Neuron (in vitro differentiated cells): ENCODE measurements around the gene ZNF598.

Source experiments
- H2AFZ ChIP-seq: one replicate; pipeline ENCODE4 v1.6.1; 2013; ENCODE audit warnings: low read depth, mild to moderate bottlenecking, inconsistent platforms, low read length, moderate library complexity
- H3K27me3 ChIP-seq: one replicate; pipeline ENCODE4 v1.6.1; 2013; ENCODE audit warnings: low read length; ENCODE audit not compliant: insufficient read depth
- H3K36me3 ChIP-seq: one replicate; pipeline ENCODE4 v1.6.1; 2013; ENCODE audit warnings: low read length; ENCODE audit not compliant: insufficient read depth
- H3K4me1 ChIP-seq: one replicate; pipeline ENCODE4 v1.6.1; 2013; ENCODE audit warnings: low read length; ENCODE audit not compliant: insufficient read depth
- H3K4me3 ChIP-seq: 2 replicates; pipeline ENCODE4 v1.5.1; 2013; ENCODE audit warnings: mild to moderate bottlenecking, low read length, moderate library complexity
- H3K9me3 ChIP-seq: one replicate; pipeline ENCODE4 v1.6.1; 2013; ENCODE audit warnings: low read length

The ZNF598 gene

DNA sequence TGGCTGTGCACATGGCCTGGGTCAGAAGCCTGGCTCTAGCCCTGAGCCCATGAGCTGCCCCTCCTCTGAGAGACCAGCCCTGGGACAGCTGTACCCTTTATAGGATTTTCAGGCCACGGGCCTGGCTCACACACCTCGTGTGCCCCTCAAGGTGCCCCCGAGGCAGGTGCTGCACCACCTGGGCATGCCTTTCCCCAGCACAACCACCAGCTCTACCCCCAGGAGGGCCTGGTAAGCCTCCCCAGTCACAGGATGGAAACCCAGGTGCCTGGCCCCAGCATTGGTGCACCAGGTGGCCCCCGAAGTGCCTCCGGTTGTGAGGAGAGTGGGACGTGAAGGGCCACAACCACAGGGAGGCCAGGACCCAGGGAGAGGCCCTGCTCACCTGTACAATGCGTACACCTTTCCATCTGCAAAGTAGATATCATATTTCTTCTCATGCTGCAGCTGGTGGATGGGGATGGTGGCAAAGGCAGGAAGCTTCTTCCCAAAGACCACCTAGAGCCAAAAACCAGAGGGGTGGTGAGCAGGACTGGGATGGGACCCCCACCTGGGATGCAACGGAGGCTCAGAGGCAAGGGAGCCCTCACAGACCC lies 6.3 kb downstream of the ZNF598 start:
- Histone ChIP-seq H3K4me1 (peaks cover 37% of the 10 kb centered on the region), H3K27me3 (no peaks in the 10 kb centered on the region), H3K4me3 (no peak overlapping the region), H3K9me3 (no peaks in the 10 kb centered on the region), H2AFZ (no peak overlapping the region), H3K36me3 (peaks cover 52% of the 10 kb centered on the region)

DNA sequence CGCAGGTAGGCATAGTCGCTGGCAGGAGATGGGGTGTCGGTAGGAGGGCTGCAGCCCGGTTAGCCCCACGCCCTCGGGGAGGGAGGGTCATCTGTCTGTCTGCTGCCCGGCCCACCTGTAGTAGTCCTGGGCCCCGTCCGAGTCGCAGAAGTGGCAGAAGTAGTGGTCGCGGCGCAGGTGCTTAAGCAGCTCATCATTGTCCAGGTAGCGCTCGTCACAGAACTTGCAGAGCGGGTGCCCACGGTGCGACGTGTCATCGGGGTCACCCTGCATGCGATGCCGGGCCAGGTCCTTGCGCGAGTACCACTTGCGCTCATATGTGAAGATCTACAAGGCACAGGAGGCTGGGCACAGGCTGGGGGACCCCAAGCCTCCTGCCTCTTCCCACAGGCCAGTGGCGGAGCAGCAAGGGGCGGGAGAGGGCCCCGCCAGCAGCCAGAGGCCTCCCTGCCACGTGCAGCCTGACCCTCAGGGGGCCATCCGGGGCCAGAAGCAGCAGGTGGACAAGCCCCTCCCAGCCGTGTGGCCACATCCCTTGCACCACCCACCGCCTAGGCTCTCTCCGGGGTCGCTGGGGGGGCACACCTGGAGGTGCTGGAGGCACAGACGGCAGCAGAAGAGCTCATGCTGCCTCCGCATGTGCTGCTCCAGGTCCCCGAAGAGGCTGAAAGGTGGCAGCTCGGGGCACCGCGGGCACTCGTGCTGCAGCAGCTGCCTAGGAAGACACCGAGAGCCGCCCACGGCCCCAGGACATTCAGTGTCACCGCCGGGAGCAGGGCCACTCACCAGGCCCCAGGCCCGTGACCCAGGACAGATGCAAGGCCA lies 7.0 kb downstream of the ZNF598 start:
- Histone ChIP-seq H3K27me3 (no peaks in the 10 kb centered on the region), H3K36me3 (peaks cover 56% of the 10 kb centered on the region), H2AFZ (no peak overlapping the region), H3K4me1 (peaks cover 30% of the 10 kb centered on the region), H3K4me3 (no peak overlapping the region), H3K9me3 (no peaks in the 10 kb centered on the region)

GRCh38 chr16:2001456-2002355 lies 7.9 kb downstream of the ZNF598 start:
- H3K9me3 ChIP-seq = no peaks in the 10 kb centered on the region
- no peaks in the 10 kb centered on the region for H3K27me3 ChIP-seq
- H3K4me3 ChIP-seq = no peak overlapping the region
- H2AFZ ChIP-seq = no peak overlapping the region
- H3K36me3 ChIP-seq = peaks cover 62% of the 10 kb centered on the region
- H3K4me1 ChIP-seq = peaks cover 24% of the 10 kb centered on the region

DNA sequence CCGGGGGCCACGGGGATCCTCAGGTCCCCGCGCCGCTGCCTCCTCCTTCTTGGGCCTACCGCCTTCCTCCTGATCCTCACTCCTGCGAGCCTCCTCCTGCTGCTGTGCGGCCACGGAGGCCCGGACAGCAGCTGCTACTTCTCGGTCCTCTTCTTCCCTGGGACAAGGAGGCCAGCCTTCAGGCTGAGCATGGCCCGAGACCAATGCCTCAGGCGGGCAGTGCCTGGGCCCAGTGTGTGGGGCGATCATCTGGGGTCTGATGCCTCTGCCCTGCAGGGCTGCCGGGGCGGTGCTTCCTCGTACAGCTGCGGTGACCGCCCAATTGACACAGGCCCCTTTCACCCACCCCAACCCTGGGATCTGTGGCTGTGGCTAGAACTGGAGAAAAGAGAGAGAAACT lies 8.6 kb downstream of the ZNF598 start:
- Histone ChIP-seq H3K27me3 (no peaks in the 10 kb centered on the region), H3K9me3 (no peaks in the 10 kb centered on the region), H2AFZ (no peak overlapping the region), H3K36me3 (peaks cover 63% of the 10 kb centered on the region), H3K4me3 (no peak overlapping the region), H3K4me1 (peaks cover 22% of the 10 kb centered on the region)

GRCh38 chr16:1999866-2000514 lies 9.6 kb downstream of the ZNF598 start:
- H3K4me1 ChIP-seq = peaks cover 13% of the 10 kb centered on the region
- H3K27me3 ChIP-seq = no peaks in the 10 kb centered on the region
- peaks cover 63% of the 10 kb centered on the region for H3K36me3 ChIP-seq
- H3K9me3 ChIP-seq = no peaks in the 10 kb centered on the region
- H3K4me3 ChIP-seq = no peak overlapping the region
- no peak overlapping the region for H2AFZ ChIP-seq

DNA sequence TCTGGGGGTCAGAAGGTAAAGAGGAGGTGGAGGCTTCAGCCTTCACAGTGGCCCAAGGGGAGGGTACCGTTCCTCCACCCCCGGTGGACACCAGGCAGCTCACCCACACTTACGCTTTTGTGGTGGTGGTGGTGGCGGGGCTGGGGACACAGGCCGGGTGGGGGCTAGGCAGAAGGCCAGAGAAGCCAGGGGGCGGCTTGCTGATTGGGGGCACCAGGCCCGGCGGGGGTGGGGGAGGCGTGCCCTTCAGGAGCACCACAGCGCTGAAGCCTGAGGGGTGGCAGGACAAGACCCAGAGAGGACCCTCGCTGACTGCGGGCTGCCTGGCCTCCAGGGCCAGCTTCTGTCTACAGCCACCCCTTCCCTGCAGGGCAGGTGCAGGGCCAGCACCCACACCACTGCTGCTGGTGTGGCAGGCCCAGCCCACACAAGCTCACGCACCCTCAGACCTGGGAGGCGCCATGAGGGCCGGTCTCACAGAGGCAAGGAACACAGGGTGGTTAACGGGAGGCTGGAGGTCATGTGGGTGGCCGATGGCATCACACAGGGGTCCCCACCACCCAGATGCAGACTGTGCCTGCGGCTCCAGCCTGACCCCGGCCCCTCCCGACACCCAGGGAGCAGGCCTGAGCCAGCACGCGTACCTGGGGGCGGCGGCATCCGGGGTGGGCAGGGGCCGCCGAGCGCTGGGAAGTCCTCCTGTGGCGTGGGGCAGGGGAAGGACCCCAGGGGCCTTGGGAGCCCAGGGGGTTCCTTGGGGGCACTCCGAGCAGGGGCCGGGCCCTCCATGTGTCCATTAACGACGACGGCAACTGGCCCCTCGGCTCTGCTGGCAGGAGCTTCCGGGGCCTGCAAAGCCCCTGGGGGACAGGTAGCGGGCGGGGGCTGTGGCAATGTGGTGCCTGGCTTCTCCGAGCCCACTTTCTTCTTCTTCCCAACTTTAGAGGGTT lies 10.5 kb downstream of the ZNF598 start:
- Histone ChIP-seq H3K4me3 (no peak overlapping the region), H3K4me1 (peaks cover 5% of the 10 kb centered on the region), H3K9me3 (no peaks in the 10 kb centered on the region), H2AFZ (no peak overlapping the region), H3K36me3 (peaks cover 63% of the 10 kb centered on the region), H3K27me3 (no peaks in the 10 kb centered on the region)

- Histone ChIP-seq H3K4me3 (no peak overlapping the region), H3K27me3 (peaks cover under 1% of the 10 kb centered on the region), H3K36me3 (peaks cover 61% of the 10 kb centered on the region), H3K4me1 (no peaks in the 10 kb centered on the region), H3K9me3 (no peaks in the 10 kb centered on the region), H2AFZ (no peak overlapping the region)
These were observed 11.2 kb downstream of the ZNF598 start for GRCh38 chr16:1998360-1998835.

GRCh38 chr16:1997494-1998359 lies 11.9 kb downstream of the ZNF598 start:
- no peak overlapping the region for H3K4me3 ChIP-seq
- no peaks in the 10 kb centered on the region for H3K9me3 ChIP-seq
- peaks cover 55% of the 10 kb centered on the region for H3K36me3 ChIP-seq
- H3K4me1 ChIP-seq = no peaks in the 10 kb centered on the region
- H2AFZ ChIP-seq = no peak overlapping the region
- peaks cover 5% of the 10 kb centered on the region for H3K27me3 ChIP-seq

GRCh38 chr16:1993731-1994131 lies 15.9 kb downstream of the ZNF598 start:
- Histone ChIP-seq H2AFZ (no peak overlapping the region), H3K4me3 (no peak overlapping the region), H3K36me3 (peaks cover 17% of the 10 kb centered on the region), H3K27me3 (peaks cover 30% of the 10 kb centered on the region), H3K4me1 (peaks cover 10% of the 10 kb centered on the region), H3K9me3 (no peaks in the 10 kb centered on the region)

DNA sequence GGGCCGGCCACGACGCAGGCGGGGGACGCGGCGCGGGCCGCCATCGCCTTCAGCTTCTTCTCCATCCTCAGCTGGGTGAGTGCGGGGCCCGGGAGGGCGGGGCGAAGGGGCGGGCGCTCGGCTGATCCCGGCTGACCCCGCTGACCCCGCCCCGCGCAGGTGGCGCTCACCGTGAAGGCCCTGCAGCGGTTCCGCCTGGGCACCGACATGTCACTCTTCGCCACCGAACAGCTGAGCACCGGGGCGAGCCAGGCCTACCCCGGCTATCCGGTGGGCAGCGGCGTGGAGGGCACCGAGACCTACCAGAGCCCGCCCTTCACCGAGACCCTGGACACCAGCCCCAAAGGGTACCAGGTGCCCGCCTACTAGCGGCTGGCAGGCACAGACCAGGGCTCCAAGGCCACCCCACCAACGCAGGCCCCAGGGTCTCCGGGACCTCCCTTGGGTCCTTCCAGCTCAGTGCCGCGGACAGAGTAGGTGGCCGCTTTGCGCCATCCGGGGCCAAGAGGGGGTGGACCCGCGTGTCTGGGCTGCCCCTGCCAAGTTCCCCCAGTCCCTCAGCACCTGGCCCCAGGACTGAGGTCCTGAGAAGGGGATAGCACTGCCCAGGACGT lies 16.8 kb downstream of the ZNF598 start:
- peaks cover 10% of the 10 kb centered on the region for H3K4me1 ChIP-seq
- H3K36me3 ChIP-seq = peaks cover 9% of the 10 kb centered on the region
- H3K27me3 ChIP-seq = peaks cover 30% of the 10 kb centered on the region
- no peaks in the 10 kb centered on the region for H3K9me3 ChIP-seq
- no peak overlapping the region for H2AFZ ChIP-seq
- H3K4me3 ChIP-seq = no peak overlapping the region
